HEK293T (cell line): Measurements from ENCODE around the gene EFCAB6.

Experiments
- ELF4 ChIP-seq: fragments of 450-650 bp; IDR thresholded peaks from 2 replicates; pipeline ENCODE4 v1.6.1; 2017; ENCODE audit warnings: antibody characterized with exemption
- FOXA1 ChIP-seq: fragments of 450-650 bp; IDR thresholded peaks from 2 replicates; pipeline ENCODE4 v1.6.1; 2016; ENCODE audit warnings: mild to moderate bottlenecking
- LEF1 ChIP-seq: fragments of 450-650 bp; IDR thresholded peaks from 2 replicates; pipeline ENCODE4 v1.6.1; 2017; ENCODE audit warnings: mild to moderate bottlenecking, borderline replicate concordance
- NFRKB ChIP-seq: fragments of 450-650 bp; IDR thresholded peaks from 2 replicates; pipeline ENCODE4 v1.6.1; 2016; ENCODE audit warnings: mild to moderate bottlenecking, moderate library complexity
- SP1 ChIP-seq: fragments of 450-650 bp; IDR thresholded peaks from 2 replicates; pipeline ENCODE4 v1.6.1; 2017
- SUZ12 ChIP-seq: fragments of 450-650 bp; IDR thresholded peaks from 2 replicates; pipeline ENCODE4 v1.6.1; 2016; ENCODE audit warnings: mild to moderate bottlenecking
- ZNF384 ChIP-seq: fragments of 450-650 bp; IDR thresholded peaks from 2 replicates; pipeline ENCODE4 v1.6.1; 2016

DNA sequence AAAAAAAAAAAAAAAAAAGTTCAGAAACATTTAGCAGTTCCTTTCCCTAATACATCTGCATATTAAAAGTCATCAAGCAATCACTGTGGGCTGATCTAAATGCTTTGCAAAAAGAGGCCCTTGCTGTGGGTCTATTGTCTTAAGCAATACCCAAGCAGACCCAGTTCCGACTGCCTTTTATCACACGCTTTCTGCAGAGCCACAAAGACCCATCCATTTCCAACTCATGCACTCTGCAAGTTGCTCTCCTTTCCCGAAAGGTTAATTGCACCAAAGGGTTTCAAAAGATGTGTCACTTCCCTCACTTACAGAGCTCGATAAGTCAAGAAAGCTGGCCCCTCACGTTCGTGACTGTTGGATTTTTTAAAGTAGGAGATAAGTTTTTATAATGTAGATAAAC is 261.4 kb downstream of the EFCAB6 start:
- TF ChIP-seq FOXA1: no peak
- TF ChIP-seq NFRKB: no peak
- no peak for TF ChIP-seq SUZ12
- no peak for TF ChIP-seq ZNF384
- TF ChIP-seq ELF4: no peak
- no peak for TF ChIP-seq LEF1
- TF ChIP-seq SP1: no peak
